ENCODE results near the gene DACT2.
"Not testable (repeated sequence)": the region's sequence is repeated elsewhere in the genome, so short reads cannot be mapped to it uniquely, and the experiment has no call there.

Gene DACT2

GRCh38 chr6:168319279-168320111 lies at the start of gene DACT2:
DACT2 (minus strand) TSS chr6:168319777; CDS start chr6:168319633, 144 bp downstream.
- DNase-seq (ENCODE audit: low read depth), result no peak

GRCh38 chr6:168368936-168369335 lies 49.4 kb upstream of the DACT2 start:
- DNase-seq (ENCODE audit: low read depth), result no peak

GRCh38 chr6:168368066-168368820 lies 48.7 kb upstream of the DACT2 start:
- no peak for DNase-seq (ENCODE audit: low read depth)

GRCh38 chr6:168367285-168367751 lies 47.7 kb upstream of the DACT2 start:
- DNase-seq (ENCODE audit: low read depth), result no peak

- DNase-seq (ENCODE audit: low read depth), result no peak
These were observed 46.9 kb upstream of the DACT2 start for GRCh38 chr6:168366473-168366872.

GRCh38 chr6:168365422-168366165 lies 46.0 kb upstream of the DACT2 start:
- DNase-seq (ENCODE audit: low read depth), result no peak

GRCh38 chr6:168364793-168365421 lies 45.3 kb upstream of the DACT2 start:
- no peak for DNase-seq (ENCODE audit: low read depth)

- no peak for DNase-seq (ENCODE audit: low read depth)
These were observed 44.5 kb upstream of the DACT2 start for GRCh38 chr6:168363811-168364792.

GRCh38 chr6:168363302-168363701 lies 43.7 kb upstream of the DACT2 start:
- no peak for DNase-seq (ENCODE audit: low read depth)

- no peak for DNase-seq (ENCODE audit: low read depth)
These were observed 42.9 kb upstream of the DACT2 start for GRCh38 chr6:168362276-168362990.

GRCh38 chr6:168361766-168362165 lies 42.2 kb upstream of the DACT2 start:
- no peak for DNase-seq (ENCODE audit: low read depth)

- no peak for DNase-seq (ENCODE audit: low read depth)
These were observed 40.2 kb upstream of the DACT2 start for GRCh38 chr6:168359794-168360193.

- DNase-seq (ENCODE audit: low read depth), result no peak
These were observed 39.4 kb upstream of the DACT2 start for GRCh38 chr6:168358842-168359420.

- DNase-seq (ENCODE audit: low read depth), result not testable (repeated sequence)
These were observed 37.3 kb upstream of the DACT2 start for GRCh38 chr6:168356872-168357271.

GRCh38 chr6:168355716-168356522 lies 36.3 kb upstream of the DACT2 start:
- DNase-seq (ENCODE audit: low read depth), result peak; percentile 15

GRCh38 chr6:168354338-168354737 lies 34.8 kb upstream of the DACT2 start:
- no peak for DNase-seq (ENCODE audit: low read depth)

- DNase-seq (ENCODE audit: low read depth), result no peak
These were observed 33.5 kb upstream of the DACT2 start for GRCh38 chr6:168353041-168353440.

- no peak for DNase-seq (ENCODE audit: low read depth)
These were observed 32.5 kb upstream of the DACT2 start for GRCh38 chr6:168352096-168352495.

GRCh38 chr6:168349718-168350210 lies 30.2 kb upstream of the DACT2 start:
- no peak for DNase-seq (ENCODE audit: low read depth)

Data from iris pigment epithelial cell (primary cell).